GOT3 (cell line): Measurements from ENCODE around the gene SORBS1.
"Not testable (repeated sequence)": the region's sequence is repeated elsewhere in the genome, so short reads cannot be mapped to it uniquely, and the experiment has no call there.

ENCODE experiments used
- DNase-seq: peaks from one replicate; lab custom pipeline; 2025; ENCODE audit warnings: mixed read lengths; lab: John Stamatoyannopoulos, UW

Gene SORBS1

DNA sequence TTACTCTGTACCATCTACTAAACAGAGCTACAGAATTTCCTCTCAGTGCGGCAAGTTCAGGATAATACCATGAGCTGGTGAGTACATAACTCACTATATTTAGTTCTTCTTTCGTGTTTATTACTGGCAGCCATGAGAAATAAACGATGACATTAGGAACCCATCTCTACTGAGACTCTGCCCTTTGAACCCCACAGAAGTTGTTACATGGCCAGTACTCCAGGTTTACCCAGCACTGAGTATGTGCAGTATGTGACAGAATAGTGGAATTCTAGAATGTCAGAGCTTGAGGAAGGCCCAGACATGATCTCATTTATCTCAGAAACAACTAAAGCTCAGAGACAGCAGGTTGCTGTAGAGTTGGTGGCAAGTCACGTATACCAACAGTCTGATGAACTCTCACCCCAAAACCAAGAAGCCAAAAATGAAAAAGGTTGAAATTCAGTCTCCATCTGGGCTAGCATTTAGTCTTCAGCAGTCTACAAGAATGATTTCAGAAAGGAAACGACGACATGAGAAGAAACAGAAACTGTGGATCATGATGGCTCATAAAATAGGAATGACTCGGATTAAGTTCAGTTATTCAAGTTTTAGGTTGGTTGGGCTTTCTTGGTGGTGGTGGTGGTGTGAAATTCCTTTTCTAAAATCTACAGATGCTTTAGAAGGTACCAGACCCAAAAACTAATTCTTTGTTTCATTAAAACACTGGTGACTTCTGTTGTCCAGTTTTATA lies 78.5 kb downstream of the SORBS1 start:
- no peak for DNase-seq

DNA sequence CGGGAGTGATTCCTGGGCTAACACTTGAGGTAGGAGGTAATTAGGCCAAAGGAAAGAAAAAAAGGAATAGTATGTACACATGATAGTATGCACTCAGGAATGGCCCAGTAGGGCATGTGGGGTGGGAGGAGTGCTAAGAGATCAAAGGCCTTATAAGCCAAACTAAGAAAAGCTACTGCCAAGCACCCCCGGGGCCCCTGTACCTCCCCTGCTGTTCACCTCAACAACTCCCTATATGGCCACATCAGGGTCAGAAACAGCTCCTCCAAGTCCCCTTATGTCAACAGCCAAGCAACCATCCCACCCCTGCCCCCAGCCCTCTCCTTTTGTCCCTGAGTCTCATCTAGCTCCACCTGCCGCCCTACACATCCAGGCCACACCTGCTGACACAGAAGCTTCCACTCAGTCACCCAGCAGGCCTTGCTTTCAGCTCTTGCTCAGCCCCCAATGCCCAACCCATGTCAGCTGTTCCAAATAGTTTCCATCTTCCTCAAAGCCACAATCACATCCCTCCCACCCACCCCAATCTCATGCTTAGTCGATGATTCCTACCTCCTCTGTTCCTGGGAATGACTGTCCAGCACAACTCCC lies 80.2 kb downstream of the SORBS1 start:
- DNase-seq: no peak

DNA sequence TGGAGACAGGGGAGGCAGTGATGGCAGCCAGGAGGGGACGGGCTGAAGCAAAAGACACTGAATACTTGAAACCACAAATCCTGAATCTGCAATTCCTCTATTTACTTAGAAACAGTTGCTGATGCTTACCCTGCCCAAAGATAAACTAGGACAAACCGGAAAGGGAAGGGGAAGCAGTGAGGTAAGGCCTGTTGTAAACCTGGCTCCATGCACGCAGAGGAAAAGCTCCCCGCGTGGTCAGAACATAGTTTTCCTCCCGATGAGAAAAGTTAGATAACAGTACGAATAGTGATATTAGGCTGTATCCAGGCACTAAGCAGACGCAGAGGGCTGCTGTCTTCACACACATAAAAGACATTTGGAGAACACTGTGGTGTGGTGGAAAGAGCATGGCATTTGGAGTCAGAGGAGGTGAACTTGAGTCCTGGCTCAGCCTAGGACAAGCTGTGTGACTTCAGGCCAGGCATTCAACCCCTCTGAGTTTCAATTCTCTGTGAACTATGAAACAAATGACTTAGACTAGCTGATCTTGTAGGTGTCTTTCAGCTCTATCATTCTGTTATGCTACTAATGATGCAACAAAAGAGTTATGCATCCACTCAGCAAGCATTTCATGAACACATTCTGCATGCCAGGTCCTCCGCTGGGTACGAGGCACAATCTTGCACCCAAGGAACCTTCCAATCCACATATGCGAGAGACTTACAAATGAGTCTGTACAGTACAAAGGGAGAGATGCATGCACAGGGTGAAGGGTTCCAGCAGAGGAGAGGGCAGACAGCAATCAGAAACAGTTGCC lies 80.9 kb downstream of the SORBS1 start:
- DNase-seq: no peak

DNA sequence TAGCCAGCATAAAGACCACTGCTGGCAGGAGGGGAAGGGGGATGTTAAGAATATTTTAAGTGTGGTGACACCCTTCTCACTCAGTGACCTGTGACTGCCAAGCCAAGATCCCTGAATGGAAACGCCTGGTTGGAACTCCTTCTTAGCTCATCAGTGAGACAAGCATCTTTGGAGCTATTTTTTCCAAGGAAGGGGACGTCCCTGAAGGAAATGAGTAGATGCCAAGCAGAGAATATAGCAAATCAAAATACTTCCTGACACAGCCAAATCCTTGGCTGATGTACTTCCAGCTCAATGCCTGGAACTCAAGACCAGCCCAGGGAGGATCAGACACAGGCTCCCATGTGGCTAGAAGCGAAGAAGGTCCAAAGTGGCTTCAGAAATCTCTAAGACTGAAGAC lies 82.2 kb downstream of the SORBS1 start:
- DNase-seq: no peak

DNA sequence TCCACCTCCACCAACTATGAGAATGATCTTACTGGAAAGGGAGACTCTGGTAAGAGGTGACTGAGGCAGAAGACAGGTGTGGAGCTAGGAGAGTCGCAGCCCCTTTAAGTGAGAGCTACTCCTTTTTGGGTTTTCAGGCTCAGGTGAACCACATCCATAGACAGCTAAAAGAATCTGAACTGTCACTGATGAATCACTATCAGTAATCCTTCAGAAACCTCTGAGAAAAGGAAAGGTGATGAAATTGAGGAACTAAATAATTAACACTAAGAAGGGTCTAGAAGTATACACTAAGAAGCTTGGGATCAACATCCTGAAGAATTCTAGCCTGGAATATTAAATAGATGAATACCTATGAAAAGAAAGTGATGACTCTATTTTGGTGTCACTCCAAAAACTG lies 83.0 kb downstream of the SORBS1 start:
- DNase-seq: no peak

DNA sequence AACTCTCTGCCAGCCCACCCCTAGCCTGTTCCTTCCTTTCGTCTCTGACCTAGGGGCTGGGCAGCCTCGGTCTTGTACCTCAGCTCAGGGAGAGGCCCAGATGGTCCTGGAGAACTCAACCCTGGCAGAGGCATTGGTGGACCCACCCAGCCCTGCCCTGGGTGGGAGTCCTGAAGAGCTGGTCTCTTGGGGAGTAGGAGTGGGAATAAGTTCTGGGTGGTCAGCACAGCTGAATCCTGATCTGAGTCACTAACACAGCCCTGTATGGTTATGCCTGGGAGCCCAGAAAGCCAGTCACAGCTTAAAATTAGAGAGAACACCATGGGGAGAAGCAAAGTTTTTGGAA lies 84.0 kb downstream of the SORBS1 start:
- DNase-seq: no peak

DNA sequence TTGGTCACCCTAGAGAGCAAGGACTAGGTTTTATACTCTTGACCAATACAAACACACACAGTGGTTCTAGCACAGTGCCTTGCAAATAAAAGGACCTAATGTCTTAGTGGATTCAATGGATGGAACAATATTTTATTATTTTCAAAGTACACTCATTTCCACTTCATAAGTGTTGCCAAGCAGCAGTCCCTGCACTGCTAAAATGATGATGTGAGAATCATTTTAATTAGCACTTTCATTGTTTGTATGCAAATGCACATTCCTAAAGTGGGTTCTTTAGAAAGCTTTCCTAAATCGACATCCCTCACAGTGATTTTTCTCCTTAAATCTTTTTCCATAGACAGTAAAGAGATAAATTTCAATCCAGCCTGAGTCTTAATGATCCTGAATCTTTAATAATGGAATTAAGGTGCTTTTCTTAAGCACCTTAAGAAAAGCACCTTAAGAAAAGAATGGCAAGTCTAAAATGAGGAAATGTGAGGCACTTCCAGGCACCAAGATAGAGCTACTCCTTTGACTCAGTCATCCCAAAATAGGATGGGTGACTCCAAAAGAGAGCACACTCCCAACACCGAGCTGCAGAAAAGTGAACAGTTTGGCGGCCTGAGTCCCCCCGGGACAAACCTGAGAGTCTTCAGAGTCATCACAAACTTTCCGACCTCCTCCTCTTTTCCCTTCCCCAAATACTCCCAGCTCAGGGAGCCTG lies 84.5 kb downstream of the SORBS1 start:
- DNase-seq: no peak

DNA sequence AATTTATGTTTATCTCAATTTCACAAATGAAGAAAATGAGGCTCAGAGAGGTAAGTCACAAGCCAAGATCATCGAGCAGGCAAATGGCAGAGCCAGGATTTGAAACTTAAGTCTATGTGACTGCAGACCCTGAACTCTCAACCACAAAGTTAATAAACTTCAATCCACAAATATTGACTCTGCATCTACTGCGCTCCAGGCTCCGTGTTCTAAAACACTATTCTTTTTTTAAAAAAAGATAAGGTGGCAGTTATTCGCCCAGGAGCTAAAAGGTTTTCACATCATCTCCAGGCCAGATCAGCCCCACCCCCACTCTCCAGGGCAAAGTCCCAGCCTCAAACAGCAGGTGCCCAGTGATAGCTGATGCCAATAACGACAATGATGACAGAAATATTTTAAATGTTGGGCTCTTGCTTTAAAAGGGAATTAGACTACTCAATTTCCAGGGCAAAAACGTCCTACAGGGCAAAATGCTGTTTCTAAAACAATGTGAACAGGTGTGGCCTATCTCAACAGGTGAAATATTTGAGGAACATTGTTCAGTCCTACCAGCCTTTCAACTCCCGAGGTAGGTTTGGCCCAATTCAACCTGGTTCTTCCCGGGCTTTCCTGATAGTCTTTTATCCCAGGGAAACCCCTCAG lies 85.2 kb downstream of the SORBS1 start:
- no peak for DNase-seq

DNA sequence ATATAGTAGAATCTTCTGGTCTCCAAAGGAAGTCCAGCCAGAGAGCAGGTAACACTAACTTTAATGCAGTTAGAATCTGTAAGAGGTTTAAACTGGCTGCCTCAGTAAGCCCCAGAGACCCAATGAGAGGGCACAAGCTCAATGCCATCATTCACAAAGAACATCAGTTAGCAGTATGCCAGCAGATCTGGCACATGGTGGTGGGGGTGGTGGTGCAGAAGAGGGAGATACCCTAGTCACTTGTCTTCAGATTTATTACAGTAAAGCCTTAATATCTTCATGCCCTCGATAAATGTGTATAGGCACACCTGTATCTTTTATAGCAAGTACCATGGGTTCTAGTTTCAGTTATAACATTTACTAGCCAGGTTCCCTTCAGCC lies 86.2 kb downstream of the SORBS1 start:
- no peak for DNase-seq

DNA sequence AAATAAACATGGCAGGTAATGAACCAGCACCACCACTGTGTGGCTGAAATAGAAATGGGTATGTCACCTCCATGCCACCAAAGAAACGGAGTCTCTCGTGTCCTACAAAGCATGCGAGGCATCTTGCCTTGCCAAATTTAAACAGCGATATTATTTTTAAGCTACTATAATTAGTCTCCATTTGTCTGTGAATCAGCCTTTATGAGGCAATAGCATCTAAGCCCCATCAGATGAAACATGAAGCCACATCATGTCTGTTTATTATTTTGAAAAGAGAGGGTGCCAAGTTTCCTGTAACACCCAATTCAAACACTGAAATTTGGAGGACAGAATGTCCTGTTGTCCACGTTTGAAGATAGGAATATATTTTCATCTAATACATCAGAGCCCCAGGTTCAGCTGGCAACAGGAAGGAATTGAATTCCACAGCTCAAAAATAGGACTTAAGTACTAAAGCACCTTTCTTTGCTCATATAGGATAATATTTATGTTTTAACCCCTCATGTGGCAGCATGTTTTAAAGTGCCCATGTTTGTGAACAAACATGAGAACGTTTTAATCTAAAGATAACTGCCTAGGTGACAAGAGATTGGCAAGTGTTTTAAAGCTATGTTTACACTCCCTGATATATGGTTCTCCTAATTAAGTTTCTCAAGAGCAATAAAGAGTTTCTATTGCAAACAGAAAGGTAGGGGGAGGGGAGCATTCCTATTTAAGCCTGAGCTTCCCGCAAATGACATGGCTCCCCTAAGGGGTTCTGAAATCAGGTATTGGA lies 86.8 kb downstream of the SORBS1 start:
- DNase-seq: no peak

DNA sequence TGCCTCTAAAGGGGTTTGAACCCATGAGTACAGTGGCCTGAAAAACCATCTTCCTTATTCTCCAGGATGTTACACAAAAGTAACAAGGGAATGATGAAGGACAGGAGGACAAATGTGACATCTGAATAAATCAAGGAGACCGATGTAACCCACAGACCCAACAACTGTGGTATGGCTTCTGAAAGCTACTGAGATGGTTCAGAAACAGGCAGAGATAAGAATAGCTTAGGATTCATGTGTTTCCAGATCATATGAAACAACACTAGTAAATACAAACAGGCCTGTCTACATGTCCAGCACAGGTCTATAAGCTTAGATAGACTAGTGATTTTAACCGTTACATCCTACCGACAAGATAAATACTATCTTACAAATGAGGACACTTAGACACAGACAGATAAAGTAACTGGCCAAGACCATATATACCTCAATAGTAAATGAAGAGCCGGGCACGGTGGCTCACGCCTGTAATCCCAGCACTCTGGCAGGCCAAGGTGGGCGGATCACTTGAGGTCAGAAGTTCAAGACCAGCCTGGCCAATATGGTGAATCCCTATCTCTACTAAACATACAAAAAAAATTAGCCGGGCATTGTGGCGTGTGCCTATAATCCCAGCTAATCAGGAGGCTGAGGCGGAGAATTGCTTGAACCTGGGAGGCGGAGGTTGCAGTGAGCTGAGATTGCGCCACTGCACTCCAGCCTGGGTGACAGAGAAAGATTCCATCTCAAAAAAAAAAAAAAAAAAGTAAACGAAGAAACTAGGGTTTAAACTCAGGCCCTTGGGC lies 88.7 kb downstream of the SORBS1 start:
- no peak for DNase-seq

DNA sequence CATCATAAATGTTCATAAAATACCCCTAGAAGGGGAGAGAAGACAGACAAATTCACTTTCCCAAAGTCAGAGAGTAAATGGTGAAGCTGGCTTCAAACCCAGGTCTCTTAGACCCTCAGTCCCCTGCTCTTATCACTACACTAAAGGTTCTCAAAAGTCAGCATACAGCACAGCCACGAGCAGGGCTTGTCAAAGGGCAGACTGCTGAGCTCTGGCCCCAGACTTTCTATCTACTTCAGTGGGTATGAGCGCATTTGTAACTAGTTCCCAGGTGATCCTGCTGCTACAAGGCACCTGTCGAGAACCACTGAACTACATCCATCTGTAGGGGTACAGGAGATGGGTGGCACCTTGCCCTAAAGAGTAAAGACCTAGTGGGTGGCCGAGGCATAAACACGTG lies 91.5 kb downstream of the SORBS1 start:
- DNase-seq: no peak

DNA sequence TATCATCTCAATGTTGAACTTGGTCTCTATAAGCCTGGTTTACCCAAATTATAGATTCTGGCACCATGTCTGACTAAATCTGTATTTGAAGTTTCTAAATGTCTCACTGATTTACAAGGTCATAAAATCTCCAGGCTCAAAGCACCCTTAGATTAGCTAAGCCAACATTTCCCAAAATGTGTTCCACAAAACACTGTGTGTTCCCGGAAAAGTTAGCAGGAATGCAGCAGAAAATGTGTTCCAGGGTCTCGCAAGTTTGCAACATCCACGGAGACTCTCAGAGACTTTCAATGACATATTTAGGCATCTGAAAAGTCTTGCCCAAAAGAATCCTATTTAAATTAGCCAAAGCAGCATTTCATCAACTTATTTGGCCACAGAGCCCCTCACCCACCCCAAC lies 91.9 kb downstream of the SORBS1 start:
- DNase-seq: no peak

DNA sequence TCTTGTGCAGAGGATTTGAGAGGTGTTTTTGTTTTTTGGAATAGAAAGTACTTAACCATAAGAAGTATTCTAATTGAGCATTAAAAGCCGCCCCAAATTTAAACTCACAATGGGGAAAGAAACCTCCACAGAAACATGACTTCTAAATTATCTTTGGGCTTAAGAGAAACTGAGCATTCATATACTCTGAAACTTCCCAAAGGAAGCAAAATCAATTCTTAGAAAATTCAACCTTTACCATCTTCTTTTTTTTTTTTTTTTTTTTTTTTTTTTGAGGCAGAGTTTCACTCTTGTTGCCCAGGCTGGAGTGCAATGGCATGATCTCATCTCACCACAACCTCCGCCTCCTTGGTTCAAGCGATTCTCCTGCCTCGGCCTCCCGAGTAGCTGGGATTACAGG lies 93.5 kb downstream of the SORBS1 start:
- not testable (repeated sequence) for DNase-seq

DNA sequence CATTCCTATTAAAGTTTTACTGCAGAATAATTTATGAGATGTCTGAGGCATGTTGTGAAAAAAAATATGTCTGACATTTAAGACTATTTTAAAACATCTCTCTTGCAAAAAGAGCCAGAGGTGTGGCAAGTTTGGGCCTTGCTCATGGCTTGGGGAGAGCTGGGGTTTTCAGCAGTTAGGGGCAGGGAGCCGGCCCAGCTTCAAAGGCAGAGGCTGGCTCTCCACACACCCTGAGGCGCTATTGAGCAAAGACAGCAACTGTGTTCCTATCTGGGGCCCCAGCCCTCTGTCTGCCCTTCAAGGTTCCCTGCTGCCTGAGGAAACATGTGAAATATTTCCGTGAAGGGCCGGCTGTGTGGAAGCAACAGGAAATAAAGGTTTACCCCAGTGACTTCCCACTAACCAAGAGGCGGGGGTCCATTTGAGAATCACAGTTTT lies 94.0 kb downstream of the SORBS1 start:
- no peak for DNase-seq

DNA sequence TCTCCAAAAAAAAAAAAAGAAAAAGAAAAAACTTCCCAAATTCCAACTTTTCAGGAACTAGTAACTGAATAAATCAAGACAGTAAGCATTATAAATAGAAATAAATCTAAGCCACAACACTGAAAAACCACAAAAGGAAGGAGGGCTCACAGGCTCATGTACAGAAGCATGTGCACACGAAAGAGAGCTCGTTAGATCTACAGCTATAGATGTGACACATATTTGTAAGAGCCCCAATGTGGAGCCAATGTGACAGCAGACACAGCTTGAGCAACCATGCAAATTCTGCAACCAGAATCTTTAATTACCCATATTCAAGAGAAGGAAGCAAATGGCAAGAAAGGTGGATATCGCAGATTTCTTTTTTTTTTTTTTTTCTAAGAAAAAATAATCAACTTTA lies 94.7 kb downstream of the SORBS1 start:
- no peak for DNase-seq

DNA sequence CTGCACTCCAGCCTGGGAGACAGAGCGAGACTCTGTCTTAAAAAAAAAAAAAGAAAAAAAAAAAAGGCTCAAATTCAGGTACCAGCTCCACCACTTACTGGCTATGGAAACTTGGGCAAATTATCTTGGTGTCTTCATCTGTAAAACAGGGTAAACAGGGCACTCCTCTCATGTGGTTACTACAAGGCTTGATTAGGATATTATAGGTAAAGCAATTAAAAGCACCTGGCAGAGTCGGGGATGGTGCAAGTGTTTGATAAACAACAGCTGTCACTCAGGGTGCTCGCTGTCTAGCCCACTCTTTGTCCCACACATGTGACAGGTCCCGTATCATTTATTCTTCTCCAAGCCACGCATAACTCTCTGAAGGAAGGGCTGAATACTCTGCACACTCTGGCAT lies 96.9 kb downstream of the SORBS1 start:
- no peak for DNase-seq

DNA sequence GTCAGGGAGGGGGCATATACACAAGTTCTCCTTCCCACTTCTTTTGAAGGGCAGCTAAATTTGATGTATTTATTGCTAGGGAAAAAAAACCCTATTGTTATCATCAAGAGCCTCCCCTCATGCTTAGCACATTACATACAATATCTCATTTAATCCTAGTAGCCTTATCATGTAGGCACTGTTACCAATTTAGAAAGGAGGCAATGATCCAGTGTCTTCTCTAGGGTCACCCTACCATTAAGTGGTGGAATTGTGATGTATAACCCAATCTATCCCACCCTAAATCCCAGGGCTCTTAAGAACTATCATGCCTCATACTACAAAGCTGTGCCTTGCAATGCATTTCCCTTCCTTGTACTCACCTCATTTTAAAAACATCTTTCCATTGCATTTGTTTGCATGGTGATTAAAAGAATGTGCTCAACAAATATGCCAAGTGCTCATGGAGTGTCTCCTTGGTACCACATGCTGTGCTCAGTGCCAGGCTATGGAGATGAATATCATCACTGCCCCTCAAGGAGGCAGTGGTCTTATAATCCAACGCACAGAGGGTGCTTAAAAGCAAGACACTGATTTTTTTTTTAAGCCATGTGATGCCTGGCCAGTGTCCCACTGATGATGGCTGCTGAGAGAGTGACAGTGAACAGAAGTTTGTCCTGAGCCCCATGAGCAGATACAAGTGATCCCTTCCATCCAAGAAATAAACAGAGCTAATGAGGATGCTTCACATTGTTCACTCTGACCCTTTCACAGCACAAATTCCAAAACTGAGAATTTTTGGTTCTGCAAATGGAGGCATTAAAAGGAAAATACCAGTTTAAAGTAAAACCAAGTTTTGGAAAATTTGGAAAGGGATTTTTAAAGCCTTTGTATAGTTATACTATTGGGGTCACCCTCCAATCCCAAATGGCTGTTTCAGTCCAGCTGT lies 98.2 kb downstream of the SORBS1 start:
- DNase-seq: no peak

DNA sequence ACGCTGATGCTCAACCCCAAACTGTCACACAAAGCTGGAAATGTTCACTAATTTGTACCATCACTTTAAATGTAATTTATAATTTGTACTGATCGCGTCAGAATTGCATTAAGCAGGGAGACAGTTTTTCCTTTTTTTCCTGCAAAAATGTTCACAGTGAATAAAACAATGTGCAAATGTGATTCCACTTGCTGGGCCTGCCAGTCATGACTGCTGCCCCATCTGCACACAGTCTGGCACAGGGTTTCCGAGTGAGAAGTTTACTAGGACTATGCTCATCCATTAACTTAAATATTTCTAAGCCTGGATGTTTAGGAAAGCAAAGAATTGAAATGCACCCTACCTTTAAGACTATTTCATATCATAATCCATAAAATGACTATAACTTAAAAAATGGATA lies 99.6 kb downstream of the SORBS1 start:
- no peak for DNase-seq
